HG03095 (cell line): ENCODE measurements around the gene IL37.

ENCODE experiments used
- ATAC-seq: cut with Tn5 transposase; IDR thresholded peaks from one replicate; pipeline ENCODE4 v1.9.1; 2021; ENCODE audit warnings: moderate library complexity; ENCODE audit not compliant: unreplicated experiment

The IL37 gene

GRCh38 chr2:112910865-112911264, at the start of gene IL37:
Gene IL37, plus strand, starts transcription at chr2:112911165. Its CDS starts 1,848 bp downstream, at chr2:112913013.
- no peak for ATAC-seq

GRCh38 chr2:112864072-112864471, 46.9 kb upstream of the IL37 start:
- ATAC-seq = no peak

GRCh38 chr2:112866128-112866835, 44.7 kb upstream of the IL37 start:
- ATAC-seq = no peak

- ATAC-seq = no peak
Observed at GRCh38 chr2:112867701-112868631, 43.0 kb upstream of the IL37 start.

GRCh38 chr2:112869258-112869842, 41.6 kb upstream of the IL37 start:
- no peak for ATAC-seq

GRCh38 chr2:112870841-112871835, 39.8 kb upstream of the IL37 start:
- no peak for ATAC-seq

- no peak for ATAC-seq
Observed at GRCh38 chr2:112876257-112876970, 34.6 kb upstream of the IL37 start.

GRCh38 chr2:112876971-112877361, 34.0 kb upstream of the IL37 start:
- no peak for ATAC-seq

- no peak for ATAC-seq
Observed at GRCh38 chr2:112877423-112877822, 33.5 kb upstream of the IL37 start.

- ATAC-seq = no peak
Observed at GRCh38 chr2:112879491-112880041, 31.4 kb upstream of the IL37 start.

GRCh38 chr2:112880091-112880531, 30.9 kb upstream of the IL37 start:
- ATAC-seq = no peak

- ATAC-seq = no peak
Observed at GRCh38 chr2:112880696-112881095, 30.3 kb upstream of the IL37 start.

GRCh38 chr2:112881217-112881985, 29.6 kb upstream of the IL37 start:
- ATAC-seq = peak; percentile 61

GRCh38 chr2:112883669-112884068, 27.3 kb upstream of the IL37 start:
- no peak for ATAC-seq

- no peak for ATAC-seq
Observed at GRCh38 chr2:112884869-112885505, 26.0 kb upstream of the IL37 start.

- no peak for ATAC-seq
Observed at GRCh38 chr2:112885506-112885902, 25.5 kb upstream of the IL37 start.

GRCh38 chr2:112886291-112886690, 24.7 kb upstream of the IL37 start:
- ATAC-seq = no peak
